ENCODE results near the gene ABCC4.

The ABCC4 gene

GRCh38 chr13:95258619-95259194 lies 42.5 kb downstream of the ABCC4 start:
- DNase-seq (ENCODE audit: low read depth): no peak

- DNase-seq (ENCODE audit: low read depth): no peak
Observed at GRCh38 chr13:95258098-95258497, 43.2 kb downstream of the ABCC4 start.

- DNase-seq (ENCODE audit: low read depth): no peak
Observed at GRCh38 chr13:95256091-95256490, 45.2 kb downstream of the ABCC4 start.

- DNase-seq (ENCODE audit: low read depth): no peak
Observed at GRCh38 chr13:95255072-95255732, 46.0 kb downstream of the ABCC4 start.

- no peak for DNase-seq (ENCODE audit: low read depth)
Observed at GRCh38 chr13:95254339-95254738, 46.9 kb downstream of the ABCC4 start.

- no peak for DNase-seq (ENCODE audit: low read depth)
Observed at GRCh38 chr13:95253033-95253432, 48.2 kb downstream of the ABCC4 start.

GRCh38 chr13:95251641-95252040 lies 49.6 kb downstream of the ABCC4 start:
- no peak for DNase-seq (ENCODE audit: low read depth)

GRCh38 chr13:95250961-95251360 lies 50.3 kb downstream of the ABCC4 start:
- DNase-seq (ENCODE audit: low read depth): no peak

- DNase-seq (ENCODE audit: low read depth): no peak
Observed at GRCh38 chr13:95248953-95249352, 52.3 kb downstream of the ABCC4 start.

- no peak for DNase-seq (ENCODE audit: low read depth)
Observed at GRCh38 chr13:95247852-95248251, 53.4 kb downstream of the ABCC4 start.

GRCh38 chr13:95247171-95247570 lies 54.1 kb downstream of the ABCC4 start:
- DNase-seq (ENCODE audit: low read depth): no peak

- DNase-seq (ENCODE audit: low read depth): no peak
Observed at GRCh38 chr13:95246292-95247082, 54.8 kb downstream of the ABCC4 start.

- no peak for DNase-seq (ENCODE audit: low read depth)
Observed at GRCh38 chr13:95245071-95245470, 56.2 kb downstream of the ABCC4 start.

- no peak for DNase-seq (ENCODE audit: low read depth)
Observed at GRCh38 chr13:95243207-95243606, 58.0 kb downstream of the ABCC4 start.

GRCh38 chr13:95241321-95241720 lies 59.9 kb downstream of the ABCC4 start:
- no peak for DNase-seq (ENCODE audit: low read depth)

GRCh38 chr13:95239283-95239682 lies 62.0 kb downstream of the ABCC4 start:
- DNase-seq (ENCODE audit: low read depth): no peak

GRCh38 chr13:95237310-95237870 lies 63.9 kb downstream of the ABCC4 start:
- no peak for DNase-seq (ENCODE audit: low read depth)

- DNase-seq (ENCODE audit: low read depth): no peak
Observed at GRCh38 chr13:95236774-95237173, 64.5 kb downstream of the ABCC4 start.

- DNase-seq (ENCODE audit: low read depth): no peak
Observed at GRCh38 chr13:95235974-95236373, 65.3 kb downstream of the ABCC4 start.

- no peak for DNase-seq (ENCODE audit: low read depth)
Observed at GRCh38 chr13:95235199-95235756, 66.0 kb downstream of the ABCC4 start.

- no peak for DNase-seq (ENCODE audit: low read depth)
Observed at GRCh38 chr13:95234242-95234641, 67.0 kb downstream of the ABCC4 start.

- no peak for DNase-seq (ENCODE audit: low read depth)
Observed at GRCh38 chr13:95233026-95233635, 68.1 kb downstream of the ABCC4 start.
